22Rv1 (cell line): Measurements from ENCODE around the gene PRAC2.

Source experiments
- CTCF ChIP-seq: fragments of 450-650 bp; IDR thresholded peaks from 2 replicates; pipeline ENCODE4 v1.5.1; 2017; ENCODE audit warnings: mild to moderate bottlenecking
- ZFX ChIP-seq: fragments of 450-650 bp; IDR thresholded peaks from 2 replicates; pipeline ENCODE4 v1.6.1; 2017; ENCODE audit warnings: antibody characterized with exemption, borderline replicate concordance

- TF ChIP-seq CTCF (no peak), ZFX (no peak)
Measured at GRCh38 chr17:48726114-48726915, 3.3 kb downstream of the PRAC2 start.
